Measurements from ENCODE around the gene POLD4.
A peak's percentile ranks its signal among the peaks of the same experiment; 100 is the strongest.

Gene POLD4

GRCh38 chr11:67387518-67387917, 34.2 kb upstream of the POLD4 start:
- DNase-seq, result no peak

GRCh38 chr11:67387069-67387468, 33.7 kb upstream of the POLD4 start:
- DNase-seq, result no peak

- no peak for DNase-seq
These were observed 31.6 kb upstream of the POLD4 start for GRCh38 chr11:67384851-67385366.

- peak; percentile 48 to 75 (median 64) for DNase-seq
These were observed 29.2 kb upstream of the POLD4 start for GRCh38 chr11:67382276-67383136.

- no peak for DNase-seq
These were observed 28.1 kb upstream of the POLD4 start for GRCh38 chr11:67381244-67381972.

- DNase-seq, result no peak
These were observed 26.0 kb upstream of the POLD4 start for GRCh38 chr11:67379061-67380058.

GRCh38 chr11:67378544-67378943, 25.2 kb upstream of the POLD4 start:
- DNase-seq, result no peak

- DNase-seq, result no peak
These were observed 23.8 kb upstream of the POLD4 start for GRCh38 chr11:67376873-67377808.

- DNase-seq, result no peak
These were observed 22.9 kb upstream of the POLD4 start for GRCh38 chr11:67376063-67376820.

GRCh38 chr11:67375320-67376055, 22.1 kb upstream of the POLD4 start:
- DNase-seq, result no peak

- no peak for DNase-seq
These were observed 21.4 kb upstream of the POLD4 start for GRCh38 chr11:67374571-67375281.

- peak in 3 of 4 experiments; percentile 26 to 66 (median 32) for DNase-seq
These were observed 20.6 kb upstream of the POLD4 start for GRCh38 chr11:67373648-67374570.

- DNase-seq, result no peak
These were observed 19.8 kb upstream of the POLD4 start, which contains the start of gene CLCF1 for GRCh38 chr11:67372993-67373647. Gene CLCF1, minus strand, starts transcription at chr11:67373598. Its CDS starts 59 bp downstream, at chr11:67373539.

GRCh38 chr11:67372321-67372992, 19.1 kb upstream of the POLD4 start:
- no peak for DNase-seq

GRCh38 chr11:67371911-67372320, 18.6 kb upstream of the POLD4 start:
- no peak for DNase-seq

- DNase-seq, result no peak
These were observed 18.0 kb upstream of the POLD4 start for GRCh38 chr11:67371189-67371910.
